Dendritic cell treated with granulocyte-macrophage colony-stimulating factor and Interleukin-4, amounts not matched to agents 40 ng/mL and 50 ng/mL, for 4 days (primary cell): ENCODE measurements around the gene PKP3.
A peak's percentile ranks its signal among the peaks of the same experiment; 100 is the strongest.
"Not testable (repeated sequence)": the region's sequence is repeated elsewhere in the genome, so short reads cannot be mapped to it uniquely, and the experiment has no call there.

Source experiments
- H3K27ac Mint-ChIP-seq: one replicate; pipeline ENCODE4 v1.8.0; 2022; ENCODE audit warnings: mild to moderate bottlenecking, mixed read lengths
- H3K27me3 Mint-ChIP-seq: one replicate; pipeline ENCODE4 v1.8.0; 2022; ENCODE audit warnings: mild to moderate bottlenecking, mixed read lengths
- H3K36me3 Mint-ChIP-seq: one replicate; pipeline ENCODE4 v1.8.0; 2022; ENCODE audit warnings: low read depth, mixed read lengths
- H3K4me1 Mint-ChIP-seq: one replicate; pipeline ENCODE4 v1.8.0; 2022; ENCODE audit warnings: low read depth, mixed read lengths
- H3K4me3 Mint-ChIP-seq: one replicate; pipeline ENCODE4 v1.8.0; 2022; ENCODE audit warnings: mild to moderate bottlenecking, moderate library complexity, mixed read lengths
- H3K9me3 Mint-ChIP-seq: one replicate; pipeline ENCODE4 v1.8.0; 2022; ENCODE audit warnings: mixed read lengths
- intact Hi-C: fragments of 100-400 bp; cut with micrococcal nuclease; formaldehyde crosslinking; loops from one replicate; pipeline ENCODE4 v1.15.0; 2022

Gene PKP3

DNA sequence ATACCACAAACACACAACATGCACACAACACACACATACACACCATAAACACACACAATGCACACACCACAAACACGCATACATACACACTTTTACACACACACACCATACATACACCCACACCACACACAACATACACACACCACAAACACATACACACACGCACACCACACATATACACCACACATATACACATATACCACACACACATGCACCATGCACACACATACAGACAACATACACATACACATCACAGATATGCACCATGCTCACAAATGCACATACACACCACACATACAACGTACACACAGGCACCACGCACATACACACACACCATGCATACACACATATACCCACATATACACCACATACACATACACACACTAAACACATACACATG is 36.4 kb upstream of the PKP3 start:
- Mint-ChIP-seq H3K9me3 (peaks cover 12% of the 10 kb centered on the region), H3K4me3 (no peak overlapping the region), H3K36me3 (no peaks in the 10 kb centered on the region), H3K4me1 (peaks cover 25% of the 10 kb centered on the region), H3K27ac (no peak overlapping the region), H3K27me3 (peaks cover 49% of the 10 kb centered on the region)
- intact Hi-C loops = loop anchor here (5.0 kb wide), 2 partner anchors 105 to 155 kb away; no protein-coding TSS in a partner anchor

- Mint-ChIP-seq H3K27me3 (peaks cover 43% of the 10 kb centered on the region), H3K9me3 (peaks cover 12% of the 10 kb centered on the region), H3K36me3 (no peaks in the 10 kb centered on the region), H3K4me3 (no peak overlapping the region), H3K27ac (no peak overlapping the region), H3K4me1 (peaks cover 18% of the 10 kb centered on the region)
- intact Hi-C loops = loop anchor here (5.0 kb wide), 2 partner anchors 106 to 156 kb away; no protein-coding TSS in a partner anchor
Observed at GRCh38 chr11:358129-358800, 35.7 kb upstream of the PKP3 start.

DNA sequence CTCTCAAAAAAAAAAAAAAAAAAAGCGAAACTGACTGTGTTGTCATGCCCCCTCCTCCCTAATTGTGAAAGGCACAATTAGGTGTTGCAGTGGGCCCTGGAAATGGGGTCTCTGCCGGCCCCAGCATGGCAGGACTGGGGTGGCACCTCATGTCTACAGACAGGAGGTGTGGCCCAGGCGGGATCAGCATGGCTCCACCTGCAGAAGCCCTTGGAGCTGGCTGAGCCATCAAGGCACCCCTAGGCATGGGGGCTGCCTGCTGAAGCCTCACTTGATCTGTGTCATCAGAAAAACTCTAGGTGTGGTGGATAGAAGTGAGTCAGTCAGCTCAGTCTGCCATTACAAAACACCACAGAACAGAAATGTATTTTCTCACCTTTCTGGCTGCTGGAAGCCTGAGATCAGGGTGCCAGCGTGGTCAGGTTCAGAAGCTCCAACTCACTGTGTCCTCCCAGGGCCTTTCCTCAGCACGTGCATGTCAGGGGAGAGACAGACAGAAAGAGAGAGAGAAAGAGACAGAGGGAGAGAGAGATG is 34.8 kb upstream of the PKP3 start:
- Mint-ChIP-seq H3K4me1 (peaks cover 9% of the 10 kb centered on the region), H3K4me3 (no peak overlapping the region), H3K27ac (no peak overlapping the region), H3K9me3 (peaks cover 12% of the 10 kb centered on the region), H3K36me3 (no peaks in the 10 kb centered on the region), H3K27me3 (peaks cover 34% of the 10 kb centered on the region)
- intact Hi-C loops = loop anchor here (5.0 kb wide), 2 partner anchors 107 to 157 kb away; no protein-coding TSS in a partner anchor

DNA sequence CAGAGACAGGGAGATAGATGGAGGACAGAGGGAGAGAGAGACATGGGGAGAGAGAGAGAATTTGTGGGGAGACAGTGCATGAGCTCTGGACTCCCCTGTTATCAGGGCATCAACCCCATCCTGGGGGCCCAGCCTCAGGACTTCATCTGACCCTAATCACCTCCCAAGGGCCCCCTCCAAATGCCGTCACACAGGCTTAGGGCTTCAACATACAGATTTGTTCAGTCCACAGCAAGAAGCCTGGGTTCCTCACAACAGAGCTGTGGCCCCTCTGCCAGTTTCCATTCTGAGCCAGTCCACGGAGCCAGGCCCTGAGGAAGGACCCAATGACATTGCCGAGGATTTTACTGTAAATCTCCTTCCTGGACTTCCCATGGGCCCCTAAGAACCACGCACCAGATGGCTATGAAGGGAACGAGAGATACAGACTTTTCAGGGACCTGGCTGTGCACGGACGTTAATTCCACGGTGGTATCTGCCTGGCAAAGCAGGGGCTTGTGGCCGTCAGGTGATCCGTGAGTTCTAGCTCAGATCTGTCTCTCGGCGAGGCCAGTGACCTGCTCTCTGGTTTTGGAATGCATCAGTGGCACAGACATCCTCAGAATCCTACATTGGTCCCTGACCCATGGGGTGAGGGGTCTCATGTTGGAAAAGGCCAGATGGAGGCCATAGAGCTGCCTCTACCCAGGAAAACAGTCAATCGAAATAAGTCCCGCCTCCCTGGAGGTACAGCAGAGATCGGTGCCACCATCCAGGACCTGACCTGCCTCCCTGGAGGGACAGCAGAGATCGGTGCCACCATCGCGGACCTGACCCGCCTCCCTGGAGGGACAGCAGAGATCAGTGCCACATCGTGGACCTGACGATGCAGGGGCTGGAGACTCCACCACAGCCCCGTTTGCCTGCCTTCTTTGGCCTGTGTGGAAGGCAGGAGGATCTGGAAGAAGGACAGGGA is 33.4 kb upstream of the PKP3 start:
- H3K4me1 Mint-ChIP-seq = no peaks in the 10 kb centered on the region
- peaks cover 12% of the 10 kb centered on the region for H3K9me3 Mint-ChIP-seq
- no peak overlapping the region for H3K27ac Mint-ChIP-seq
- H3K27me3 Mint-ChIP-seq = peaks cover 32% of the 10 kb centered on the region
- no peak overlapping the region for H3K4me3 Mint-ChIP-seq
- intact Hi-C loops = no loop called here
- H3K36me3 Mint-ChIP-seq = no peaks in the 10 kb centered on the region

- no peak overlapping the region for H3K4me3 Mint-ChIP-seq
- H3K27ac Mint-ChIP-seq = no peak overlapping the region
- H3K4me1 Mint-ChIP-seq = no peaks in the 10 kb centered on the region
- H3K36me3 Mint-ChIP-seq = no peaks in the 10 kb centered on the region
- intact Hi-C loops = no loop called here
- peaks cover 53% of the 10 kb centered on the region for H3K27me3 Mint-ChIP-seq
- H3K9me3 Mint-ChIP-seq = peaks cover 12% of the 10 kb centered on the region
Observed at GRCh38 chr11:362642-363442, 31.2 kb upstream of the PKP3 start.

DNA sequence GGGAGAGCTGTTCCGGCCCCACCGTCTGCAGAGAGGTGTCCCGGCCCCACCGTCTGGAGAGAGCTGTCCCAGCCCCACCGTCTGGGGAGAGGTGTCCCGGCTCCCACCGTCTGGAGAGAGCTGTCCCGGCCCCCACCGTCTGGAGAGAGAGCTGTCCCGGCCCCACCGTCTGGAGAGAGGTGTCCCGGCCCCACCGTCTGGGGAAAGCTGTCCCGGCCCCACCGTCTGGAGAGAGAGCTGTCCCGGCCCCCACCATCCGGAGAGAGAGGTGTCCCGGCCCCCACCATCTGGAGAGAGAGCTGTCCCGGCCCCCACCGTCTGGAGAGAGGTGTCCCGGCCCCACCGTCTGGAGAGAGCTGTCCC is 30.6 kb upstream of the PKP3 start:
- intact Hi-C loops, H3K27ac Mint-ChIP-seq, H3K4me3 Mint-ChIP-seq: not testable (repeated sequence)

DNA sequence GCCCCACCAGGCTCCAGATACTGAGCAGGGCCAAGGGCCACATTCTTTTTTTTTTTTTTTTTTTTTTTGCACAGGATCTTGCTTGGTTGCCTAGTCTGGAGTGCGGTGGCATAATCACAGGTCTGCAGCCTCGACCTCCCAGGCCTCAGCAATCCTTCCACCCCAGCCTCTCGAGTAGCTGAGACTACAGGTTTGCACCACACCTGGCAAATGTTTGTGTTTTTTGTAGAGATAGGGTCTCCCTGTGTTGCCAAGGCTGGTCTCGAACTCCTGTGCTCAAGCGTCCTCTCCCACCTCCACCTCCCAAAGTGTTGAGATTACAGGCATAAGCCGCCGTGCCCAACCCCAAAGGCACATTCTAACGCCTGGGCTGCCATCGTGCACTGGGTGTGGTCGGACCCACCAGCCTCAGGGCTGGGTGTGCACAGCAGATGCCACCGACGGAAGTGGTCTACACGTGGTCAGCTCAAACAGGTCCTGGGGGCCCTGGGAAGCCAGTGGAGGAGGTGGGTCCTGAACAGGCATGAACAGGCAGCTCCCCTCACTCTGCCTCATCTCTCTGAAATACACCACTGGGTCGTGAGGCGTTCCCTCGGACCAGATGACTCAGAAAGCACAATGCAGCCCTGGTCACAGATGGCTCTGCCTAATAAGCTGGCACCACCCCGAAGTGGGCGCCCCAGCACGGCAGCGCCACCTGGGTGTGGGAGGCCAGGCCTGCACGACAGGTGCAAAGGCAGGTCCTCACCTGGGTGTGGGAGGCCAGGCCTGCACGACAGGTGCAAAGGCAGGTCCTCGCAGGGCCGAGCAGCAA is 29.9 kb upstream of the PKP3 start:
- intact Hi-C loops = no loop called here
- Mint-ChIP-seq H3K4me3 (no peak overlapping the region), H3K9me3 (peaks cover 12% of the 10 kb centered on the region), H3K27ac (no peak overlapping the region), H3K4me1 (peaks cover 5% of the 10 kb centered on the region), H3K27me3 (peaks cover 58% of the 10 kb centered on the region), H3K36me3 (no peaks in the 10 kb centered on the region)

More for the DNA sequence above, 30.6 kb upstream of the PKP3 start:
- H3K36me3 Mint-ChIP-seq, H3K4me1 Mint-ChIP-seq: not testable (repeated sequence)
- Mint-ChIP-seq H3K9me3 (peaks cover 12% of the 10 kb centered on the region), H3K27me3 (peaks cover 59% of the 10 kb centered on the region)

- Mint-ChIP-seq H3K36me3 (no peaks in the 10 kb centered on the region), H3K27ac (no peak overlapping the region), H3K9me3 (peaks cover 12% of the 10 kb centered on the region), H3K27me3 (peaks cover 52% of the 10 kb centered on the region), H3K4me1 (peaks cover 5% of the 10 kb centered on the region), H3K4me3 (no peak overlapping the region)
- intact Hi-C loops = no loop called here
Observed at GRCh38 chr11:364991-365725, 28.9 kb upstream of the PKP3 start.

DNA sequence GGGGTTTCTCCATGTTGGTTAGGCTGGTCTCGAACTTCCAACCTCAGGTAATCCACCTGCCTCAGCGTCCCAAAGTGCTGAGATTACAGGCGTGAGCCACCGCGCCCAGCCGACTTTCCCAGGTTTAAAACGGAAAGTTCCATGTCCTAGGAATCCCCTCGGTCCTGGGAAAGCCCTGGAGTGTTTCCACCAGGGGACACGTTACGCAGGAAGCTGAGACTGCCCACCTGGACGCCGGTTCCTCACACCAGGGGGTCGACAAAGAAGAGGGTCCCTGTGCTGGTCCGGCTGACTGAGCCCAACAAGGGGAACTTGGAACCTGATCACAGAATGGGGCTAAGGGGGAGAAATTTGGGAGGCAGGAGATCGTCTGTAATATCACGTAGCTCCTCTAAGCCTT is 28.2 kb upstream of the PKP3 start:
- H3K9me3 Mint-ChIP-seq = peaks cover 11% of the 10 kb centered on the region
- no peak overlapping the region for H3K27ac Mint-ChIP-seq
- intact Hi-C loops = no loop called here
- no peaks in the 10 kb centered on the region for H3K36me3 Mint-ChIP-seq
- H3K4me3 Mint-ChIP-seq = no peak overlapping the region
- H3K4me1 Mint-ChIP-seq = peaks cover 5% of the 10 kb centered on the region
- peaks cover 52% of the 10 kb centered on the region for H3K27me3 Mint-ChIP-seq

- H3K27me3 Mint-ChIP-seq = peaks cover 64% of the 10 kb centered on the region
- H3K4me3 Mint-ChIP-seq = no peak overlapping the region
Observed at GRCh38 chr11:367956-368413, 26.0 kb upstream of the PKP3 start.

DNA sequence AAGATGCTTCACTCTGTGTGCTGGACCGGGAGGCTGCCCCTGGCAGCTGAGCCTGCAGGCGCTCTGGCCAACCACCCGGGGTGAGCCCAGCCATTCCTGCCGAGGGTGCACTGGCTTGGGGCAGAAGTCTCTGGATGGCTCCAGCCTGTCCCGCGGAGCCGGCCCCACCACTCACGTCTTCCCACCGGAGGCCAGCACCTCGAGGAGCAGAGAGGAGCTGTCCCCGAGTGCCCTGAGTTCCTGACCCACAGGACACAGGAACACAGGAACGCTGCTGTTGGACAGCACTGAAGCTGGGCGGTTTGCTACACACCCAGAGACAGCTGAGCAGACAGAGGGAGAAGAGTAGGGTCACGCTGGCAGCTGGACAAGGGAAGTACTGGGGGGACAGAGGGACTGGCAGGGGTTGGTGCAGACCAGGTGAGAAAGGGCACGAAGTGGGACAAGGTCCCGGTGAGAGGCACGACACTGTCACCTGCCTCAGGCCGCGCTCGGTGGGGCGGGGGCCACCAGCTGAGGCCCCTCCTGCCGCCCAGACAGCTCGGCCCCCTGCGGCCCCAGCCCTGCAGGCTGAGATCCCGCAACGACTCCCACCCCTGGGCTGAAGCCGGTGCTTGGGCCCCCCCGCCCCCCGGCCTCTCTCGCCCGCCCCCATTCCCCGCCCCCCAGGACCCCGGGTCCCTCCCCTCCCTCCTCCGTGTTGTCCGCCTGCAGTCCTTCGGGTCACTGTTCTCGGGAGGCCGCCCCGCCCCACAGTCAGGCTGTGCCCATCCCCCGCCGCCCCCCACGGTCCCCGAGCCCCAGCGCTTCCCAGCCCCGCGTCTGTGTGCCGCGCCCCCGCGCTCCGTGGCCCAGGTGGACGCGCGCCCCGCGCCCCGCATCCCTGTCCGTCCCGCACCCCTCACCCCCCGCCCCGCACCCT is 25.3 kb upstream of the PKP3 start:
- no peaks in the 10 kb centered on the region for H3K9me3 Mint-ChIP-seq
- H3K27ac Mint-ChIP-seq = no peak overlapping the region
- peak overlapping the region; percentile 18 for H3K4me3 Mint-ChIP-seq
- peaks cover 5% of the 10 kb centered on the region for H3K4me1 Mint-ChIP-seq
- peaks cover 68% of the 10 kb centered on the region for H3K27me3 Mint-ChIP-seq
- intact Hi-C loops = no loop called here
- H3K36me3 Mint-ChIP-seq = no peaks in the 10 kb centered on the region

More at GRCh38 chr11:367956-368413, 26.0 kb upstream of the PKP3 start:
- Mint-ChIP-seq H3K36me3 (no peaks in the 10 kb centered on the region), H3K9me3 (no peaks in the 10 kb centered on the region), H3K4me1 (peaks cover 5% of the 10 kb centered on the region), H3K27ac (no peak overlapping the region)
- intact Hi-C loops = no loop called here
